ENCODE results near the gene GIGYF2.

DNA sequence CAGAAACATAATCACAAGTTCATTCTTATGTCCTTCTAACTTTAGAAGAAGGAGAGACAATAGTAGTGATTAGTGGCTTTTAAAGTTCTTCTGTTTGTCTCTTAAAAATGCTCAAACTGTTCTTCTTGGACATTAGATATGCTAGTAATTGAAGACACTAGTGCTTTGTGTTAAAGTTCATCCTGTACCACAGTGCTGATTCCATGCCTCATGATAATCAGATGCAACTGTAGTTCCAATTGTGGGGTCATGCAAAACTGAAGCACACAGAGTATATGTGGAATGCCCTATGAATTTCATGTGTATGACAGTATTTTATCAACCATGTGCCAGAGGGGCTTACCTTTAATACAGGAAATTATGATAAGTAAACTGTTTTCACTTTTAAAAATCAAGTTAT, 90.7 kb downstream of the GIGYF2 start:
- TF ChIP-seq, protein P1, sequence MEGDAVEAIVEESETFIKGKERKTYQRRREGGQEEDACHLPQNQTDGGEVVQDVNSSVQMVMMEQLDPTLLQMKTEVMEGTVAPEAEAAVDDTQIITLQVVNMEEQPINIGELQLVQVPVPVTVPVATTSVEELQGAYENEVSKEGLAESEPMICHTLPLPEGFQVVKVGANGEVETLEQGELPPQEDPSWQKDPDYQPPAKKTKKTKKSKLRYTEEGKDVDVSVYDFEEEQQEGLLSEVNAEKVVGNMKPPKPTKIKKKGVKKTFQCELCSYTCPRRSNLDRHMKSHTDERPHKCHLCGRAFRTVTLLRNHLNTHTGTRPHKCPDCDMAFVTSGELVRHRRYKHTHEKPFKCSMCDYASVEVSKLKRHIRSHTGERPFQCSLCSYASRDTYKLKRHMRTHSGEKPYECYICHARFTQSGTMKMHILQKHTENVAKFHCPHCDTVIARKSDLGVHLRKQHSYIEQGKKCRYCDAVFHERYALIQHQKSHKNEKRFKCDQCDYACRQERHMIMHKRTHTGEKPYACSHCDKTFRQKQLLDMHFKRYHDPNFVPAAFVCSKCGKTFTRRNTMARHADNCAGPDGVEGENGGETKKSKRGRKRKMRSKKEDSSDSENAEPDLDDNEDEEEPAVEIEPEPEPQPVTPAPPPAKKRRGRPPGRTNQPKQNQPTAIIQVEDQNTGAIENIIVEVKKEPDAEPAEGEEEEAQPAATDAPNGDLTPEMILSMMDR (IDR thresholded peaks at IDR 0.05; ENCODE audit: insufficient read depth, low read length) = no peak
- no peak for TF ChIP-seq POLR2AphosphoS5 (IDR thresholded peaks at IDR 0.05; ENCODE audit: low read depth)
- TF ChIP-seq, protein P2, sequence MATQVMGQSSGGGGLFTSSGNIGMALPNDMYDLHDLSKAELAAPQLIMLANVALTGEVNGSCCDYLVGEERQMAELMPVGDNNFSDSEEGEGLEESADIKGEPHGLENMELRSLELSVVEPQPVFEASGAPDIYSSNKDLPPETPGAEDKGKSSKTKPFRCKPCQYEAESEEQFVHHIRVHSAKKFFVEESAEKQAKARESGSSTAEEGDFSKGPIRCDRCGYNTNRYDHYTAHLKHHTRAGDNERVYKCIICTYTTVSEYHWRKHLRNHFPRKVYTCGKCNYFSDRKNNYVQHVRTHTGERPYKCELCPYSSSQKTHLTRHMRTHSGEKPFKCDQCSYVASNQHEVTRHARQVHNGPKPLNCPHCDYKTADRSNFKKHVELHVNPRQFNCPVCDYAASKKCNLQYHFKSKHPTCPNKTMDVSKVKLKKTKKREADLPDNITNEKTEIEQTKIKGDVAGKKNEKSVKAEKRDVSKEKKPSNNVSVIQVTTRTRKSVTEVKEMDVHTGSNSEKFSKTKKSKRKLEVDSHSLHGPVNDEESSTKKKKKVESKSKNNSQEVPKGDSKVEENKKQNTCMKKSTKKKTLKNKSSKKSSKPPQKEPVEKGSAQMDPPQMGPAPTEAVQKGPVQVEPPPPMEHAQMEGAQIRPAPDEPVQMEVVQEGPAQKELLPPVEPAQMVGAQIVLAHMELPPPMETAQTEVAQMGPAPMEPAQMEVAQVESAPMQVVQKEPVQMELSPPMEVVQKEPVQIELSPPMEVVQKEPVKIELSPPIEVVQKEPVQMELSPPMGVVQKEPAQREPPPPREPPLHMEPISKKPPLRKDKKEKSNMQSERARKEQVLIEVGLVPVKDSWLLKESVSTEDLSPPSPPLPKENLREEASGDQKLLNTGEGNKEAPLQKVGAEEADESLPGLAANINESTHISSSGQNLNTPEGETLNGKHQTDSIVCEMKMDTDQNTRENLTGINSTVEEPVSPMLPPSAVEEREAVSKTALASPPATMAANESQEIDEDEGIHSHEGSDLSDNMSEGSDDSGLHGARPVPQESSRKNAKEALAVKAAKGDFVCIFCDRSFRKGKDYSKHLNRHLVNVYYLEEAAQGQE (IDR thresholded peaks at IDR 0.05; ENCODE audit: insufficient replicate concordance, low read depth) = no peak
- TF ChIP-seq GABPA (IDR thresholded peaks at IDR 0.05; ENCODE audit: low read depth) = no peak
